ENCODE measurements around the gene RUSC1.
"Not testable (repeated sequence)": the region's sequence is repeated elsewhere in the genome, so short reads cannot be mapped to it uniquely, and the experiment has no call there.

The RUSC1 gene

GRCh38 chr1:155326631-155327037 is 5.9 kb downstream of the RUSC1 start:
- CTCF ChIA-PET: interaction anchor here (1.0 to 13.1 kb wide), 3 partner anchors 9 to 74 kb away, joined by 3 to 253 read pairs (median 3); partner anchors contain the start of gene ENTREP3
- no peak for TF ChIP-seq CTCF (IDR thresholded peaks at IDR 0.05; ENCODE audit: insufficient read depth, low read length, missing control alignments)
- POLR2A ChIA-PET: no interaction called here
- no peak overlapping the region for H3K4me3 ChIP-seq (ENCODE audit: low read depth, low read length)
- DNase-seq (ENCODE audit: low read depth, low spot score): no peak

- no peak for DNase-seq (ENCODE audit: low read depth, low spot score)
- TF ChIP-seq CTCF (IDR thresholded peaks at IDR 0.05; ENCODE audit: insufficient read depth, low read length, missing control alignments): no peak
- no peak overlapping the region for H3K4me3 ChIP-seq (ENCODE audit: low read depth, low read length)
- POLR2A ChIA-PET: no interaction called here
- CTCF ChIA-PET: interaction anchor here (1.1 to 13.1 kb wide), 3 partner anchors 76 to 203 kb away, joined by 4 to 253 read pairs (median 4); partner anchors contain the start of gene ENTREP3
These were observed 7.3 kb downstream of the RUSC1 start for GRCh38 chr1:155327981-155328380.

- CTCF ChIA-PET: interaction anchor here (0.8 to 13.1 kb wide), 4 partner anchors 21 to 202 kb away, joined by 3 to 253 read pairs (median 4); partner anchors contain the start of genes ENTREP3 and FDPS
- DNase-seq (ENCODE audit: low read depth, low spot score); POLR2A ChIA-PET; H3K4me3 ChIP-seq (ENCODE audit: low read depth, low read length): not testable (repeated sequence)
These were observed 8.2 kb downstream of the RUSC1 start for GRCh38 chr1:155328856-155329255.

GRCh38 chr1:155329980-155330598 is 9.4 kb downstream of the RUSC1 start:
- CTCF ChIA-PET: interaction anchor here (13.1 kb wide), 1 partner anchor 78 kb away, joined by 253 read pairs; the partner anchor contains the start of gene ENTREP3
- POLR2A ChIA-PET: no interaction called here
- TF ChIP-seq CTCF (IDR thresholded peaks at IDR 0.05; ENCODE audit: insufficient read depth, low read length, missing control alignments): no peak
- no peak overlapping the region for H3K4me3 ChIP-seq (ENCODE audit: low read depth, low read length)
- DNase-seq (ENCODE audit: low read depth, low spot score): no peak

GRCh38 chr1:155334962-155335361 is 14.3 kb downstream of the RUSC1 start:
- no peak for DNase-seq (ENCODE audit: low read depth, low spot score)
- no peak for TF ChIP-seq CTCF (IDR thresholded peaks at IDR 0.05; ENCODE audit: insufficient read depth, low read length, missing control alignments)
- CTCF ChIA-PET: interaction anchor here (1.1 to 2.8 kb wide), 5 partner anchors 8 to 83 kb away, joined by 3 to 10 read pairs (median 5); no protein-coding TSS in a partner anchor
- POLR2A ChIA-PET: no interaction called here
- no peak overlapping the region for H3K4me3 ChIP-seq (ENCODE audit: low read depth, low read length)

- POLR2A ChIA-PET: no interaction called here
- DNase-seq (ENCODE audit: low read depth, low spot score): no peak
- no peak overlapping the region for H3K4me3 ChIP-seq (ENCODE audit: low read depth, low read length)
- CTCF ChIA-PET: interaction anchor here (1.0 to 1.8 kb wide), 4 partner anchors 9 to 91 kb away, joined by 3 to 6 read pairs (median 4); no protein-coding TSS in a partner anchor
- TF ChIP-seq CTCF (IDR thresholded peaks at IDR 0.05; ENCODE audit: insufficient read depth, low read length, missing control alignments): no peak
These were observed 18.9 kb downstream of the RUSC1 start for GRCh38 chr1:155339515-155340097.

Measured in AG04449 (cell line).